ENCODE data around the gene RPS5.

RPS5 gene

DNA sequence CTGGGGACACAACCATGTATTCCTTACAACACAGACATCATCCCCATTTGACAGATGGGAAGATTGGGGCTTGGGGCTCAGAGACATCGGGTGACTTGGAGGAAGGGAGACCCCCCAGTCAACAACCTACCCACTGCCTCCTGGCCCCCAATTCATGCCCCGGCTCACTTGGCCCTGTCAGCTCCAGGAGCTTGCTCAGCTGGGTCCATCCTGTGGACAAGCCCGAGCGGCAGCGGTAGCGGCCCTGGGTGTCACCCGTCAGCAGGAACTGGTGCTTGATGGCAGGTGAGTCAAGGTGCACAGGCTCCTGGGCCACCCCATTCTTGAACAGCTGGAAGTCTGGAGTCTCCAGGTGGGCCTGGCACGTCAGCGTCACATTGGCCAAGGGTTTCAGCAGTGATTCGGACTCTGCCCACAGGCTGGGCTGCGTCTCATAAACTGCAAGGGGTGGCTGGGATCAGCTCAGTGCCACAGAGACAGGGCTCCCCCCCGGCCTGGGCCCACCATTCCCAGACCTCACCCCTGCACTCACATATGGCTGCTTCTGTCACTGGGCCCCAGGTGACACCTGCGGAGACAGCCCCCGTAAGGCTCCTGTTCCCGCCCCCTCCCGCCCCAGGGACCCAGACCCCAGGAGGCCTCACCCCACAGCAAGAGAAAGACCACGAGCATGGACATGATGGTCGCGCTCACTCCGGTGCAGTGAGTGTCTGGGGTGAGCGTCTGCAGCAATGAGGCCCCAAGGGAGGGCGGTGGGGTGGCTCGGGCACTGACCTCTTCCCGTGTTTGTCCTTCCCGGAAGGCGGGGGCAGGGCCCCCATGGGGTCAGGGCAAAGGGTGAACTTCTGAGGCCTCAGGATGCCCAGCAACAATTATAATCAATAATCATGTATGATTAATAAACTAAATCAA lies 34.1 kb upstream of the RPS5 start, which contains the start of gene A1BG:
A1BG (minus strand) TSS at position 733 of the 912 bp plus-strand sequence; CDS start at position 678, 55 bp downstream.
- Histone ChIP-seq H3K27me3 (ENCODE audit: insufficient read depth, low read length) (no peaks in the 10 kb centered on the region), H2AFZ (ENCODE audit: low read depth, low read length) (no peak within 1 kb of the TSS), H3K36me3 (ENCODE audit: insufficient read depth, low read length) (peaks cover 20% of the 10 kb centered on the region), H3K4me3 (ENCODE audit: low read length) (no peak within 1 kb of the TSS), H3K4me1 (ENCODE audit: insufficient read depth, low read length) (peaks cover 5% of the 10 kb centered on the region), H3K9me3 (ENCODE audit: low read length) (peaks cover 4% of the 10 kb centered on the region)

- no peaks in the 10 kb centered on the region for H3K4me1 ChIP-seq (ENCODE audit: insufficient read depth, low read length)
Observed at GRCh38 chr19:58353717-58354477, 33.2 kb upstream of the RPS5 start.

GRCh38 chr19:58354478-58355030 lies 32.5 kb upstream of the RPS5 start:
- Histone ChIP-seq H3K4me1 (ENCODE audit: insufficient read depth, low read length) (no peaks in the 10 kb centered on the region), H3K9me3 (ENCODE audit: low read length) (peaks cover 4% of the 10 kb centered on the region), H3K4me3 (ENCODE audit: low read length) (no peak overlapping the region), H2AFZ (ENCODE audit: low read depth, low read length) (no peak overlapping the region), H3K36me3 (ENCODE audit: insufficient read depth, low read length) (peaks cover 20% of the 10 kb centered on the region), H3K27me3 (ENCODE audit: insufficient read depth, low read length) (no peaks in the 10 kb centered on the region)

More at GRCh38 chr19:58353717-58354477, 33.2 kb upstream of the RPS5 start:
- Histone ChIP-seq H3K36me3 (ENCODE audit: insufficient read depth, low read length) (peaks cover 20% of the 10 kb centered on the region), H2AFZ (ENCODE audit: low read depth, low read length) (no peak overlapping the region), H3K4me3 (ENCODE audit: low read length) (no peak overlapping the region), H3K9me3 (ENCODE audit: low read length) (peaks cover 4% of the 10 kb centered on the region), H3K27me3 (ENCODE audit: insufficient read depth, low read length) (no peaks in the 10 kb centered on the region)

GRCh38 chr19:58355215-58355796 lies 31.8 kb upstream of the RPS5 start:
- no peaks in the 10 kb centered on the region for H3K4me1 ChIP-seq (ENCODE audit: insufficient read depth, low read length)
- no peak overlapping the region for H2AFZ ChIP-seq (ENCODE audit: low read depth, low read length)
- no peak overlapping the region for H3K4me3 ChIP-seq (ENCODE audit: low read length)
- peaks cover 20% of the 10 kb centered on the region for H3K36me3 ChIP-seq (ENCODE audit: insufficient read depth, low read length)
- H3K9me3 ChIP-seq (ENCODE audit: low read length), result peaks cover 2% of the 10 kb centered on the region
- H3K27me3 ChIP-seq (ENCODE audit: insufficient read depth, low read length), result no peaks in the 10 kb centered on the region

DNA sequence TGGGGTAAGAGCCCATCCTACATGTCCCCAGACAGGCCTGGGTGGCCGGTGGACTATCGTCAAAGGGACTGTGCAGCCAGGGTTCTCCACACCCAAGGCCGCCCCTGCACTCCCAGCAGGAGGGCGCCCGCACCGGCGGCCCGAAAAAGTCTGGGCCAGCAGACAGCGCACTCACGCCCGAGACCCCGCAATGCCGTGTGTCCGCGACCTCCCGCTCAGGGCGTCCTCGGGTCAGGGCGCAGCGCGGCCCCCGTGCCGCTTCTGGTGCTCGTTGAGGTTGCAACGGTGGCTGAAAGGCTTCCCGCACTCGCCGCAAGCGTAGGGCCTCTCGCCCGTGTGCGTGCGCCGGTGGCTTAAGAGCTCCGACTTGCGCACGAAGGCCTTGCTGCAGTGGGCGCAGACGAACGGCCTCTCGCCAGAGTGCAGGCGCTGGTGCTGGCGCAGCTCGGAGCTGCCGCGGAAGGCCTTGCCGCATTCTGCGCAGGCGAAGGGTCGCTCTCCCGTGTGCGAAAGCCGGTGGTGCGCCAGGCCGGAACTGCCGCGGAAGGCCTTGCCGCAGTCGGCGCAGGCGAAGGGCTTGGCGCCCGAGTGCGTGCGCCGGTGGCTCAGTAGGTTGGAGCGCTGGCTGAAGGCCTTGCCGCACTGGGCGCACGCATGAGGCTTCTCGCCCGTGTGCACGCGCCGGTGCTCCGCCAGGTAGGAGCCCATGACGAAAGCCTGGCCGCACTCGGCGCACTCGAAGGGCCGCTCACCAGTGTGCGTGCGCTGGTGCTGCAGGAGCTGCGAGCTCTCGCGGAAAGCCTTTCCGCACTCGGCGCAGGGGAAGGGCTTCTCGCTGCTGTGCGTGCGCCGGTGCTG lies 30.9 kb upstream of the RPS5 start:
- Histone ChIP-seq H3K9me3 (ENCODE audit: low read length) (peaks cover 2% of the 10 kb centered on the region), H2AFZ (ENCODE audit: low read depth, low read length) (no peak overlapping the region), H3K4me1 (ENCODE audit: insufficient read depth, low read length) (no peaks in the 10 kb centered on the region)

DNA sequence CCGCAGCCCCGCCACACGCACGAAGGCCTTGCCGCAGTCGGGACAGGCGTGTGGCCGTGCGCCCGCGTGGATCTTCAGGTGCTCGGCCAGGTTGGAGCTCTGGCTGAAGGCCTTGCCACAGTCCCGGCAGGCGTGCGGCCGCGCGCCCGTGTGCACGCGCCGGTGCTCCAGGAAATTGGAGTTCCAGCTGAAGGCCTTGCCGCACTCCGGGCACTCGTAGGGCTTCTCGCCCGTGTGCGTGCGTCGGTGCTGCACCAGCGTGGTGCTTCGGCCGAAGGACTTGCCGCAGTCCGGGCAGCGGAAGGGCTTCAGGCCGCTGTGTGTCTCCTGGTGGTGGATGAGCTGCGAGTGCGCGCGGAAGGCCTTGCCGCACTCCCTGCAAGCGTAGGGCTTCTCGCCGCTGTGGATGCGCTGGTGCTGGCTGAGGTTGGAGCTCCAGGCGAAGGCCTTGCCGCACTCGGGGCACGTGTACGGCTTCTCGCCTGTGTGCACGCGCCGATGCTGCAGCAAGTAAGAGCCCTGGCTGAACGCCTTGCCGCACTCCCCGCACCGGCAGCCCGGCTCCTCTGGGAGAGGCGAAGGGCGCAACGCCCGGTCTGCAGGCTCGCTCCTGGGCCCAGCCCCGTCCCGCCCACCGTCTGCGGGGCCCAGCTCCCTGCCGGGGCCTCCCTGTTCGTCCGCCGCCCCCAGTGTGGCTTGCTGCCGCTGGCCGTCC lies 30.1 kb upstream of the RPS5 start:
- Histone ChIP-seq H3K27me3 (ENCODE audit: insufficient read depth, low read length) (no peaks in the 10 kb centered on the region), H2AFZ (ENCODE audit: low read depth, low read length) (no peak overlapping the region), H3K4me1 (ENCODE audit: insufficient read depth, low read length) (peaks cover 4% of the 10 kb centered on the region), H3K4me3 (ENCODE audit: low read length) (no peak overlapping the region), H3K36me3 (ENCODE audit: insufficient read depth, low read length) (peaks cover 20% of the 10 kb centered on the region), H3K9me3 (ENCODE audit: low read length) (no peaks in the 10 kb centered on the region)

More for the DNA sequence above, 30.9 kb upstream of the RPS5 start:
- Histone ChIP-seq H3K27me3 (ENCODE audit: insufficient read depth, low read length) (no peaks in the 10 kb centered on the region), H3K36me3 (ENCODE audit: insufficient read depth, low read length) (peaks cover 20% of the 10 kb centered on the region), H3K4me3 (ENCODE audit: low read length) (no peak overlapping the region)

DNA sequence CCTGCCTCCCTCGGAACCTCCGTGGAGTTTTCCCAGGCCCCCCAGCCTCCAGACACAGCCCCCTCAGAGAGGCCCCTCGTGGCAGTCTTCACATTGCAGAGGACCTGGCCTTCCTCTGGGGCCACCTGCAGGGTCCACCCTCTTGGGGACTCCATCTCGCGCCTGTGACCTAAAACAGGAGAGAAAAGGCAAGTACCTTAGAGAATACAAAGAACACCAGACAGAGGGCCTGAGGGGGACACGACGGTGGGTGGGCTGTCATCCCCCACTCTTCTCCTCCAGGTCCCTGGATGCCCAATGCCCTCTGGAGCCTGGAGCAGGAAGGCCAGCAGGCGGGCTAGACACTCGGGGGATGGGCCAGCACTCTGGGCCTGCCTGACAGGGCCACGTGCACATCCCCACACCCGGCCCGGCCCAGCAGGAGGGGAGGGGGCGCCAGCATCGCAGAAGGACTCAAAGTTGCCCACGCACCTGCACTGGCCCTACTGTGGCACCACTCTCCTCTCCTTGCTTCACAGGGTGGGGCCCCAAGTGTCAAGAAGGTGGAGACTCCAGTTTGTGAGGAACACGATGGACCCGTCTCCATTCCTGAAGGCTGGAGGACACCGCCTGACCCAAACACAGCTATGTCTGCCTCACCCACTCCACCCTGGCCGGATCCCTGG lies 29.5 kb upstream of the RPS5 start:
- Histone ChIP-seq H3K4me1 (ENCODE audit: insufficient read depth, low read length) (peaks cover 4% of the 10 kb centered on the region), H2AFZ (ENCODE audit: low read depth, low read length) (no peak overlapping the region), H3K36me3 (ENCODE audit: insufficient read depth, low read length) (peaks cover 19% of the 10 kb centered on the region), H3K4me3 (ENCODE audit: low read length) (no peak overlapping the region), H3K27me3 (ENCODE audit: insufficient read depth, low read length) (no peaks in the 10 kb centered on the region), H3K9me3 (ENCODE audit: low read length) (no peaks in the 10 kb centered on the region)

DNA sequence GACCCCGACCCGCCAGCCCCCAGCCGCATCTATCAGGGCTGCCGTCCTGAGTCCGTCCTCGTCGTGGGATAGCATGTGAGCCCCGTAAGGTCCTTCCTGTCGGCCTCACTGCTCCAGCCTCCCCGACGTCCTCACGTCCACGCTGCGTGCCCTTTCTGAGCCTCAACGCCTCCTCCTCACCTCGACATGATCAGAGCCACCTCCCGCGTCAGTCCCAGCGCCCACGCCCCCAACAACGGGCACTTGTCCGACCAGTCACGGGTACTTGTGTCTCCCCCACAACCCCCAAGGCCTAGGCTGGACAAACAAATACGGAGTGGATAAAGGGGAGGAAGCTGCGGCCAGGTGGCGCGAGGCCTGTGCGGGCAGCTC lies 25.2 kb upstream of the RPS5 start:
- Histone ChIP-seq H3K27me3 (ENCODE audit: insufficient read depth, low read length) (no peaks in the 10 kb centered on the region), H3K4me3 (ENCODE audit: low read length) (peak overlapping the region; percentile 67), H3K4me1 (ENCODE audit: insufficient read depth, low read length) (peaks cover 4% of the 10 kb centered on the region), H3K36me3 (ENCODE audit: insufficient read depth, low read length) (peaks cover 8% of the 10 kb centered on the region), H2AFZ (ENCODE audit: low read depth, low read length) (peak overlapping the region; percentile 84), H3K9me3 (ENCODE audit: low read length) (no peaks in the 10 kb centered on the region)

DNA sequence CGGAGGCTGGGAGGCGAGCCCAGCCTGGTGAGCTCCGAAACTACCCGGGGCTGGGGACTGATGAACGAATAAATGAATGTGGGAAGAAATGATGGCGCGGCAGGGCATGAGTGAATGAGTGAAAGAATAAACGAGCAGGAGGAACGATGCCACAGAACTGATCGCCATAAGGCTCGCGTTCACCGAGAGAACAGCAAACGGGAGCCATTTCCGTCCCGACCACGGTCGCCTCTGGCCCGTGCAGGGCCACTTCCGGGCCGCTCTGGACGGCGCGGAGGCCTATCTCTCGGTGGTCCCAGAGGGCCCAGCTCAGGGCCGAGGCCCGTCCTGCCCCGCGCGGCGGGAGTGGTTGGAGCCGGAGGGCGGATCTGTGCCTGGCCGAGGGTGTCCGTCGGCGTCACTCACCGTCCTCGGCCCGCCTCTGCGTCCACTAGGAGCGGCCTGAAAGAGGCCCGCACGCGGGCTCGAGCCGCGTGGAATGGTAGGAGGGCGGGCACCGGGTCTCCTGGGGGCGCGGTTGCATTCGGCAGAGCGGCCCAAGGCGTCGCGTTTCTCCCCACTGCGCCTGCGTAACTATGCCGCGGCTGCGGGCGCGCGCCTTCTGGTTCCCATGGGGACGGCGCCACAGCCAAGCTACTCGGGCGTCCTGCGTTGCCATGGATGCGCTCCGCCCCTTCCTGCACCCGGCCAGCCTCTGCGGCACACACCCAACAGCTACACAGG lies 24.6 kb upstream of the RPS5 start, which contains the start of gene ZNF497:
ZNF497 (minus strand) TSS at position 480 of the 723 bp plus-strand sequence. CDS start 5,116 bp downstream, outside the sequence.
- peaks cover 11% of the 10 kb centered on the region for H3K36me3 ChIP-seq (ENCODE audit: insufficient read depth, low read length)
- peaks cover 4% of the 10 kb centered on the region for H3K4me1 ChIP-seq (ENCODE audit: insufficient read depth, low read length)
- peak within 1 kb of the TSS; percentile 67 for H3K4me3 ChIP-seq (ENCODE audit: low read length)
- peak within 1 kb of the TSS; percentile 84 for H2AFZ ChIP-seq (ENCODE audit: low read depth, low read length)
- no peaks in the 10 kb centered on the region for H3K9me3 ChIP-seq (ENCODE audit: low read length)
- H3K27me3 ChIP-seq (ENCODE audit: insufficient read depth, low read length), result no peaks in the 10 kb centered on the region

DNA sequence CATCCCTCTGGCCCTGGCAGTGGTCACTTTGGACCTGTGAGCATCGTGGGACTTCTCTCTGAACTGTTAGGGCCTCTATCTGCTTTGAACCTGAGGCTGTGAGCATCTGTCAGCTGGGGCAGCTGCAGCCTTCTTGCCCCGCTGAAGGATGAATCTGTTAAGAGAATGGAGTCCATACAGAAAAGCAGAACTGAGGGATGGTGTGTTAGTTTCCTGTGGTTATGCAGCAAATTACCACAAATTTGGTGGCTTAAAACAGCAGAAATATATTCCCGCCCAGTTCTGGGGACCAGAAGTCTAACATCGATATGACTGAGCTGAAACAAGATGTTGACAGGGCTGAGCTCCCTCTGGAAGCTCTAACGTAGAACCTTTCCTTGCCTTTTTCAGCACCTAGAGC lies 22.9 kb upstream of the RPS5 start:
- Histone ChIP-seq H3K36me3 (ENCODE audit: insufficient read depth, low read length) (peaks cover 20% of the 10 kb centered on the region), H2AFZ (ENCODE audit: low read depth, low read length) (no peak overlapping the region), H3K27me3 (ENCODE audit: insufficient read depth, low read length) (no peaks in the 10 kb centered on the region), H3K9me3 (ENCODE audit: low read length) (no peaks in the 10 kb centered on the region), H3K4me1 (ENCODE audit: insufficient read depth, low read length) (peaks cover 4% of the 10 kb centered on the region), H3K4me3 (ENCODE audit: low read length) (no peak overlapping the region)

All from neuron (in vitro differentiated cells).